Islet of Langerhans (tissue), 1 donor: ENCODE data around the gene HOXB7.

Source experiments
- FAIRE-seq: peaks from one replicate; lab custom pipeline; 2011; peaks lifted over from hg19 to GRCh38; lab: Jason Lieb, UNC

The HOXB7 gene

DNA sequence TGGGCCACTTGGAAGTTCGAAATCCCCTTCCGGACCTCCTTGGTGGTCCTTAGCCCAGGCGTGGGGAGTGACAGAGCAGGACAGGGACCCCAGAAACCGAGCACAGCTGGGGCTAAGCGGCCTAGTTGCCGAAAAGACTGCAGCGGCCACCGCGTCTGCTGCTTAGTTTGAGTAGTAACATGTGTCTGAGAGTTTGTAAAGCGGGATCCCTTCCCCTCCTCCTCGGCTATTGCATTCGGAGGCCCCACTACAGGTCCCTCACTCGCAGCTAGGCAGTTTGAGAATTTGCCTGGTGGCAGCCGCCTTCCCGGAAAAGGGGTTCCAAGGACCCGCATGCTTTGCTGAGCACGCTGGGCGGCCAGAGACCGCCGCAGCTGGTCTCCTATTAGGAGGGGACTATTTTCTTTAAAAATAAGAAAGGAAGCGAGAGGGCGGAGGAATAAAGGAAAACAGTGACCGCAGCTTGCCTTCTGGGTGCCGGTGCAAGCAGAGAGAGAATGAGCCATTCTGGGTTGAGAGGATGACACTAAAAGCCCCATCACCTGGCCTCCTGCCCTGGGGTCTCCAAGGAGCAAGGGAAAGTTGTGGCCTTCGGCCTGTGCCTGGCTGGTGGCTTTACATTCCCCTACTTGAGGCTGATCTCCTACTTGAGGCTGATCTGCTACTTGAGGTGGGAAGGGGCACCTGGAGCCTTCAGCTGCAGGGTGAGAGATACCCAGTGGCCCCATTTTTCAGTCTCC, 16.1 kb downstream of the HOXB7 start:
- FAIRE-seq = no peak

DNA sequence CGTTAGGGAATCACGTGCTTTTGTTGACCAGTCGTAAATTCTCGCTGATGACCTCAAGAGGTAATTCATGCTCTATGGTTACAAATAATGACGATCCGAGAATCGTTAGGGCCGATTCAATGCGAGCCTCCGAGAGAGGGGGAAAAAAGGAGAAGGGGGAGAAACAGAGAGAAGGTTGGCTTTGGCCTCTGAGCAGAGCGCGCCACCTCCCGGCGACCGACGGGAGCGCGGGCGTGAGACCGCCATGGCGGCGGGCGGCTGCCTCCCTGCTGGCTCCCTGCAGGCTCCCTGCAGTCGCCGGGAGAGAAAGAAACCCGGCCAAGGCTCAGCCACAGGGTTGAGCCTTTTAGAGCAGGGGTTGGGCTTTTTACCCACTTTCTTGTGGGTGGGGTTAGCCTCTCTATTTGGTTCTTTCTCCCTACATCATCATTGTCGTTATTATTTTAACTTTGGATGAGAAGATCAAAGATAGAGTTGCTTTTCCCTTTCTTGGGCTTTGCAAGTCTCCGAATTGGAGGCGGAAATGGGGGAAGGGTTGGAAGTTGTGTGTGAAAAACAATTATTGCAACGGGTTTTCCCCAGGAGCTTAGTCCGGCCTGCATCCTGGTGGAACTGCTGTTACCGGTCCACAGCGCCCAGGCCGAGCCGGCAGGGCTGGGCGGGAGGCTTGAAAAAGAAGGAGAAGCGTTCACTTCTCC, 16.8 kb downstream of the HOXB7 start:
- no peak for FAIRE-seq

DNA sequence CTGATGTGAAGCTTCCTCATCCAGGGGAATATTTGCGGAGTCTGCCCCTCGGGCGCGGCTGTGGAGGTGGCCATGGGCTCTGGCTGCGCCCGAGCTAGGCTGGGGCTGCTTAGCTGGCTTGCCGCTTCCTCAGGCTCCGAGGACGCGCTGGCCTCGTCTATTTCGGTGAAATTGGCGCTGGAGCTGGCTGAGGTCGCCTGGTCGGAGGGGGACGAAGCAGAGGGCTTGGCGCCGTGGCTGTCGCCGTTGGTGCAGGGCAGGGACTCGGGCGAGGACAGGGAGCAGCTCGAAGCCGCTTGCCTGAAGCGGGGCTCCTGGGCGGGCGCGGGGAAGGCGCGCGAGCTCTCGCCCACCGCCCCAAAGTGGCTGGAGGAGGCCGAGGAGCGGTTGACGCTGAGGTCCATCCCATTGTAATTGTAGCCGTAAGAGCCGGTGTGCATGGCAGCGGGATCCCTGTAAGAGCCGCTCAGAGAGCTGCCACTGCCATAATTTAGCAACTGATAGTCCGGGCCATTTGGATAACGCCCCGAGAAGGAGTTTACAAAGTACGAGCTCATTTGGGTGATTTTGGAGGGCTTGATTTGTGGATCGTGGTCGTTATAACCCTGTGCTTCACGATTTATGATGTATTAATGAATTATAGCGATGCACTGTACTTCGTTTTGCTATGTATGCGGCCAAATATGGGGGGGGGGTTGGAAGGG, 17.5 kb downstream of the HOXB7 start, which contains the start of gene HOXB5:
HOXB5 (minus strand) TSS at position 654 of the 704 bp plus-strand sequence; CDS start at position 557, 97 bp downstream.
- no peak for FAIRE-seq

DNA sequence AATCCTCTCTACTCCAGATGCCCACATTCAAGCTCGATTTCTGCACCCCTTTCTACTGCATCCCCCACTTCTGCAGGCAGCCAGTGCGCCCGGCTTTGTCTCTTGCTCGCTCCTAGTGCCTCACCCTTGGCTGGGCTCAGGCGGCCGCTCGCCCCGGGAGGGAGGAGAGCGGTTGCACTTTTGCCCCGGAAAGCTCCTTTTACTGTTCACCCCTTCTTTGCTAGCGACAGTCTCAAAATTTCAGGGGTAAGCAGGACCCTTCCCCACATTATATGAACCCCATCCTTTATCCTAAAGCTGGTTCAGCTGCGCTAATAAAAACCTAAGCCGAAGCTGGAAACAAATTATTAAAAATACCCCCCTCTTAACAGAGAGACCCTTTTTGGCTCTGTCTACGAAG, 18.2 kb downstream of the HOXB7 start:
- no peak for FAIRE-seq

DNA sequence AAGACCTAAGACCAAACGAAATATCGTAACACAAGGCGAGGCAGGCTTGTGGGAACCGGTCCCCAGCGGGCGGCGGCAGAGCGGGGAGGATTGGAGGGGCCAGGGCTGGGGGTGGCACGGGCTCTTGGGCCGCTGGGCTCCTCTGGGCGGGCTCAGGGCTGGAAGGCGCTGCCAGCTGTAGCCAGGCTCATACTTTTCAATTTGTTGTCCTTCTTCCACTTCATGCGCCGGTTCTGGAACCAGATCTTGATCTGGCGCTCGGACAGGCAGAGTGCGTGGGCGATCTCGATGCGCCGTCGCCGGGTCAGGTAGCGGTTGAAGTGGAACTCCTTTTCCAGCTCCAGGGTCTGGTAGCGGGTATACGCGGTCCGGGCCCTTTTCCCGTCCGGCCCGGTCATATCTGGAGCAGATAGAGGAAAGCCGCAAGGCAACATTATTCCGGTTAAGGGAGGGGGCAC, 18.7 kb downstream of the HOXB7 start:
- no peak for FAIRE-seq

DNA sequence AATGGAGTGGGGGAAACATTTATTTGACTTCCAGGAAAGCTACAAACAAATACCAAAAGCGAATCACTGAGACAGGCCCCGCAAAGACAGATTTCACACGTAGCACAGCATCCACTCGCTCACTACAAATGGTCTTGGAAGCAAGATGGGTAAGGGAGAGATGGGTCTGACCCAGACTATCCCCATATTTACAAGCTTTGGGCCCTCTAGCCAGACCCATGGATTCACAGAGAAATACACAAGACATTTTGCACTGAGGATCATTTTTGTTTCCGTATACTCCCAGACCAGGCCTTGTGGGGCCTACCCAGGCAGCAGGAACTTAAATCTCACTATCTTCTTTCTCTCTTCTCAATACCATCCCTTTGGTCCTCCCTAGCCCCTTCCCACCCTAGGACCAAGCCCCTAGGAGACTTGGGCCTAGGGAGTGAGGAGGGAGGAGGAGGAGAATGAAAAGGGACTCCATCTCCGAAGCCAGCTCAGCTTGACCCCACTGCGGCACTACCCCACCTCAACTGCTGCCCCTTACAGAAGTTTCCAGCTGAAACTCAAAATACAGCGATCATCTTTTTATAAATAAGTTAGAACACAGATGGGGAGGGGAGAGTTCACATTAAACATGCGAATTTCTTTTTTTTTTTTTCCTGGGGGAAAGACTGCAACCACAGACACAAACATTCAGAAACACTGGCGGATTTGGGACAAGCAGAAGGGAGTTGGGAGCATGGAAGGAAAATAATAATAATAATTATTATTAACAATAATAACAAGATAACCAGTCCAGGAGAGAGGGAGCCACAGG, 19.4 kb downstream of the HOXB7 start:
- FAIRE-seq = no peak

DNA sequence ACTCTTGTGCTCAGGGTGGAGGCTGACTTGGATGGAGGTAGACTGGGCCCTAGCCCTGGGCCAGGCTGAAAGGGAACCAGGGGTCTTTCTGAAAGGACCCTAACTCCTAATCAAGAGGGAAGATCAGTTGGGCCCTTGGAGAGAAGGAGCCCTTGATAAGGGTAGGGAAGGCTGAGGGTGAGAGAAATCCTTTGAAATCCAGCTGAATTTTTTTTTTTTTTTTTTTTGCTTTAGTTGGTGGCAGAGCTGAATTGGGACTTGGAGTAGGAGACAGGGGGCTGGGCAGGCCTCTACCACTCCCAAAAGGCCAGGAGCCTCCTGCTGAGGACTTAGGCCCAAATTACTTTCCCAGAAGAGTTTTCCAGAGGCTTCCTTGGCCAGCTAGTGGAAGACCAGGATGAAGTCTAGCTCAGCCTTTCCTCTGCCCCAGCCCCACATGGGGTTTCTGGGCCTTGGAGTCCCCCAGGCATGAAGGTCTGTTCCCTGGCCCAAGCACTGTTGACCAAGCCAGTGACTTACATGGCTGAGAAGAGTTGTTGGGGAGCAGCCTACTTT, 20.1 kb downstream of the HOXB7 start:
- no peak for FAIRE-seq

DNA sequence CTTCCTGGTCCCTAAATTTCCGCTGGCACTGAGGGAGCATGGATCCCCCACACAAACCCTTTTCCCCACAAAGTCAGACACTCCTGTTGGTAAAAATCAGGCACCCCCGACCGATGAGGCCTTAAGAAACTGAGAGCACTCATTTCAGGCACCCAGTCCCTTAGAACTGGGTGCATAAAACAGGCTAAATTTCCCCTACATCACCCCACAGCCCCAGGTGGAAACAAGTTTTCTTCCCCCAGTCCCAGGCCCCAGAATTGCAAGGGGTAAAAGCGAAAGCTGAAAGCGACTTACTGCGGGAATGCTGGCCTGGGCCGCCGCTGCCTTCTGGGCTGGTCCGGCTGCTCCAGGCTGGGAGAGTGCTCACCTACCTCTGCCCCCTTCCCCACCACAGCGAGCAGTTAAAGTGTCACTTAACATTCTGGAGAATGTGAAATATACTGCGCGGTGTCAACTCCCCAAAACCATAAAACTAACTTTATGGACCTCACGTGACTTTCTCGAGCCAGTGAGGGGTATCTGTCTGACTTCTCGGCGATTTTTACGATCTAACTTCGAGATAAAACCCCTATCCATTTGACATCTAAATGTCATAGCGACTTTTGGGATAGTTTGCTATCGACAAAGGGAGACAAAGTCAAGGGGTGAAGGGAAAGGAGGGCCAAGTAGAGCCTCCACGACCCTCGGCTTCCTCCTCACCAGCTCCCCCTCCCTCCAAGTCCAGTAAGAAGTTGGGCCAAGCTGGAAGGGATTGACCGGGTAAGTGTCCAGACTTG, 20.8 kb downstream of the HOXB7 start, which contains the start of gene HOXB3:
HOXB3 (minus strand) TSS at position 411 of the 776 bp plus-strand sequence. CDS start 37,767 bp downstream, outside the sequence.
- no peak for FAIRE-seq

DNA sequence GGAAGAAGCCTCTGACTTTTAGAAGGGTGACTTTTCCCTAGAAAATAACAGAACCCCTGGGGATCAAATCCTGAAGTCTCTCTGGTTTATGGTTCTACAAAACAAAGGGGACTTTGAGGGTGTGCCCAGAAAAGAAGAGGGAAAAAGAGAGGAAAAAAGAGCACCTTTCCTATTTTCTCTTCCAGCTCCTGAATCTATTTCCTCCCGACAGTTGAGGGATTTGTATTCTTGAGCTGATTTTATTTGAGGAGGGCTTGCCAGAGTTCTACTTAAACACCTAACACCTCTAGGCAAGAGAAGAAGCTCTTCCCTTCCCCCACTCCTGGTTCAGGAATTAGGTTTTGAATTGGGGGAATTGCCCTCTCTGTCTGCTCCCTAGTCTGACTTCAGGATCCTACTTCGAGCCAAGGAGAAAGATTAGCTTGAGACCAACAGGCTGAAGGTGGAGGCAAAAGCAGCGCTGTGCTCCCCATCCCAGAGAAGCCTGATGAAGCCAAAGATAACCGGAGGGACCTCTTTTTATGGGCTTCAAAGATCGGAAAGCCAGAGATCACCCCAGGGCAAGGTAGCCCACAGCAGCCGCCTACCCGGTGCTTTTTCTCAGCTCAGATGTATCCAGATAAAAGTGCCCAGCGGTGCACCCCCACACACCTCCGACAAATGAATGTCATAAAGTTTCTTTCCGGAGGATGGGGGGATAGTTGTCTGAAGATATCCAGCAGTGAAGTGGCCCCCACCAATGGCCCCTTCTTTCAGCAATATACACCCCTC, 21.6 kb downstream of the HOXB7 start:
- no peak for FAIRE-seq

DNA sequence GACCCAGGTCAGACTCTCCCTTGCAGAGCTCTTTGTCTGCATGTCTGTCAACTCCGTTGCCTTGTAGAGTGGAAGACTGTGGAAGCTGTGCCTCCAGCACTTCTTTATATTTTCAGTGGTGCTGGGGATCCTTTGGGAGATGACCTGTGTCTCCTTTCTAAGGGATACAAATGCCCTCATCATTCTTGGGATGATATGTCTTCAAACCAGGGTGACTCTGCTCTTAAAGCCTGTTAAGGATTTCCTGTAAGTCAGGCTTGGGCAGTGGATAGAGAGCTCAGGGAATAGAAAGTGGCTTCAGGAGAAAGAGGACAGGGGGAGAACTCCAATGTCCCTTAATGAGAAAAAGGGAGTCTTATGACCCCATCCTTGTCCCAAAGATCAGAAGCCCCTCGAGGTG, 22.3 kb downstream of the HOXB7 start:
- no peak for FAIRE-seq

DNA sequence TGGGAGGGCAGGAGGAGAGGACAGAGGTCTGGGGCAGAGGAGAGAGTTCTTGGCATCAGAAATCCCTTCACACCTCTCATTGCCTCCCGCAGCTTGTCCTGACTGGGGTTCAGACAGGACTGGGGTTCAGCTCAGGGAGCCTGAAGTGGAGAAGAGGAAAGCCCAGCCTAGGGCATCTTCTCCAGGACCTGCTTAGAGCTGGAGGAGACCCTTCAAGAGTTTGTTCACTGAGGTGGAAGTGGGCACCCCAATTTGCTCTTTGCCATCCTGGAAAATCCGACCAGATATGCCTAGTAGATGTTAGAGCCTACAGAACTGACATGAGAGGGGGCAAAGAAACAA, 22.8 kb downstream of the HOXB7 start:
- no peak for FAIRE-seq

DNA sequence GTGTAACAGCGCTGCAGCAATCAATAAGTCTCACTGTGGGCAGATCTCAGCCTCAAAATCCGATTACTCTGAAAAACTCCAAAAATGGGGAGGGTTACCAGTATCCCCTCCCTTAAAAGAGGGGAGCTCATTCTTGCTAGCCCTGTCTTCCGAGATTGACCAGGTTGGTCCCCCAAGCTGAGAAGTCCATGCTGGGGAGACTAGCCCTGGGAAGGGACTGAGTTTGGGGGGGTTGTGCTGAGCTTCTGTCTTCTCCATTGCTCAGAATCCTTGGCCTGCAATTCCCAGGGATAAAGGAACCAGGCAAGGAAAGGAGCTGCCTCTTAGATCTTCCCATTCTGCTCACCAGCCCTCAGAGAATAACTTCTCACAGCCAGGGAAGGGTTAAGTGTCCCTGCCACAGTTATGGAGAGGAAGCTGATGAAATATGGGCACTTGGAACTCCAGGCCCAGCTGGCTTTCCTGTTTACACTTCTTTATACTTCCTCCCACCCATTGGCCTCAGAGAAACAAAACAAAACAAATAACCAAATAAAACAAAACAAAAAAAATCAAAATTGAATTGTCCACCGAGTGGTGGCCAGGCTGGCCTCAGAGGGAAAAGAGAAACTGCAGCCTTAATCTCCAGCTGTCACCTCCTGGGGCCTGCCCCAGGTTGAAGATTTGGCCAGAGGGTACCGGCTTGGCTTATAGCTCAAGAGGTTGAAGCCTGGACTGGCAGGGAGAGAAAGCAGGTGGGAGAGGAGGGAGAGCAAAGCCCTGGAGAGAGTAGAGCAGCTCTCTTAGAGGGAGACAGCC, 23.3 kb downstream of the HOXB7 start:
- FAIRE-seq = no peak

DNA sequence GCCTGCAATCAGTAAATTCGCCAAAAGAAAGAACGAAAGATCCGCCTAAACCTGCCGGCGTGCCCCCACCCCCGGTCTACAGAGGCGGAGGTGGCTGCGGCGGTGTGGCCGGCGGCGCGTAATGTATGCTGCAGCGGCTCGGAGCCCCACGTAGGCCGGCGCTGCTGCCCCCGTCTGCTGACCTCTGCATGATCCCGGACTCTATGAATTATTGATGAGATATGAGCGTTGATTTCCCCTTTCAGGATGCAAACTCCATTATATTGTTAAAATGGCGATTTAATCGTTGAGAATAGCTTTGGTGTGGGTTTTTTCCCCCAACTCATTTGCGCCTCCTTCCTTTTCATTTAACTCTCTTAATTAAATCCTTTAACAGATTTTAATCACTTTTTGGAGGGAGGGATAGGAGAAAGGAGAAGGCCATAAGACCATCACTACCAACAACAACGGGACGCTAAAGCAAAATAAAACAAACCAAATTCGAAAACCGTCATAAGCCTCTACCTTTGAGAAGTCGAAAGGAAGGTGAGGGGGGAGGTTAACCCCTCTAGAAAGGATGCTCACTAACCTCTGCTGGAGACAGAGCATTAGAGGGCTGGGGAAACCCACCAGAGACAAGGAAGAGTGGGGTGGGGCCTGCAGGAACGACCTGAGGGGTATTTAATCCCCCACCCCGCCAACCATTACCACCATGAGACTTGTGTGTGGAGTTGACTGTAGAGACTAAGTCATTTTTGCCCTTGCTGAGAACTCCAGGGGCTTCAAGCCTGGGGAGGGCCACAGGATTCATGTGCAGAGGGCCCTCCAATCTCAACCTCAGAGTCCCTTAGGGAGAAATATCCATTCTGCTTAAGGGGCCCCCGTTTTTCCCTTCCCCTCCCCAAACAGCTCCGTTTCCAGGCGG, 24.2 kb downstream of the HOXB7 start:
- no peak for FAIRE-seq

DNA sequence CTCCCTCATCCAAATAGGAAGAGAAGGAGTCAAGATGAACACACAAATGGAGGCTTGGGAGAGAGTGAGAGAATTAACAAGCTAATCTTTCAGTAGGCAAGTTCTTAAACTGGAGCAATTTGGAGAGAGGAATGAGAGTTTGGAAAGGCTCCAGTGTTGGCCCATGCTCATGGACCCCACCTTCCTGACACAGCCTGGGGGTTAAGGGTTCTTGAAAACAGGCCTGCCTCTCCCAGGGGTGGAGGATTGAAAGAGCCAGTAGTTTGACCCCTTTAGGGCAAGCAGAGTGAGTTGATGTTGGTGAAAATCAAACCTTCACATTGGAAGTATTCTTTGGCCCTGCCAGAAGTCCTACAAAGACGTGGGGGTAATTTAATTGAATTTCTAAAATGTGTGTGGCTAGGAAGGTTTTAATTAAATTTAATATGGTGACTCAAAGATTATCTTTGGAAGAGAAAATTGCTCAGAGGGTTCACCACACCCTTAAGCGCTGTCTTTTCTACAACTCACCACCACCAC, 26.5 kb downstream of the HOXB7 start:
- FAIRE-seq = no peak

DNA sequence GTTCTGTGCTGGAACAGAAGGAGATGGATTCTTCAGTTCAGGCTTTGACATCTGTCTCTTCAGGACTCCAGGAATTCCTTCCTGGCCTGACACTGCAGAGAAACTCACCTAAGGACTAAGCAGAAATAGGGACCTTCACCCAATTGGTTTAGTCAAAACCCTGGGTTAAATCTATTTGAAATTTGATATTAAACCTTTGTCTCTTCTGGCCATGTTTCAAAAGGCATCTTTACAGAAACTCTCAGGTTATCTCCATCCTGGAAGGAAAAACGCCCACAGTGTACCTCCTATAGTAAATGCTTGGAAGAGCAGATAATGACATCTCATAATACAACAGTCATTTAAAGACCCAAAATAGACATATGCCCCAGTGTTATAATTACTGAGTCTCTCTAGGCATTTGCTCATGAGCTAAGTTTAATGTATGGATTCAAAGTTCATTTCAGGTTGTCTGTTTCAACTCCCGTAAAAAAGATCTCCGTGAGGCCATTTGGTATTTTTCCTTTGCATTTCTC, 27.1 kb downstream of the HOXB7 start:
- FAIRE-seq = no peak

DNA sequence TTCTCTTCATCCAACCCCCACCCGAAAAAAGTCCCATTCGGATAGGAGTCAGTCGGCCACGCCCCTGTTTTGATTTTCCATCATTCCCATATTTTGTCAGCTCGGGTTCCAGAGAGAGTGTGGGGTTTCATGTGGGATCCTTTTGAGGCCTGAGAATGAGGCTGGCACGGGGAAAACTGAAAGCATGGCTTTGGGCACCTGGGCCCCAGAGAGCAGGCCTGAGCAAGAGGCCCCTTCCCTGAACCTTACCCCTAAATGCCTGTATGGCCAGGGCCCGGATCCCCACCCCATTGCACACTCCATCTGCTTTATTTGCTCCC, 28.1 kb downstream of the HOXB7 start:
- FAIRE-seq = no peak

DNA sequence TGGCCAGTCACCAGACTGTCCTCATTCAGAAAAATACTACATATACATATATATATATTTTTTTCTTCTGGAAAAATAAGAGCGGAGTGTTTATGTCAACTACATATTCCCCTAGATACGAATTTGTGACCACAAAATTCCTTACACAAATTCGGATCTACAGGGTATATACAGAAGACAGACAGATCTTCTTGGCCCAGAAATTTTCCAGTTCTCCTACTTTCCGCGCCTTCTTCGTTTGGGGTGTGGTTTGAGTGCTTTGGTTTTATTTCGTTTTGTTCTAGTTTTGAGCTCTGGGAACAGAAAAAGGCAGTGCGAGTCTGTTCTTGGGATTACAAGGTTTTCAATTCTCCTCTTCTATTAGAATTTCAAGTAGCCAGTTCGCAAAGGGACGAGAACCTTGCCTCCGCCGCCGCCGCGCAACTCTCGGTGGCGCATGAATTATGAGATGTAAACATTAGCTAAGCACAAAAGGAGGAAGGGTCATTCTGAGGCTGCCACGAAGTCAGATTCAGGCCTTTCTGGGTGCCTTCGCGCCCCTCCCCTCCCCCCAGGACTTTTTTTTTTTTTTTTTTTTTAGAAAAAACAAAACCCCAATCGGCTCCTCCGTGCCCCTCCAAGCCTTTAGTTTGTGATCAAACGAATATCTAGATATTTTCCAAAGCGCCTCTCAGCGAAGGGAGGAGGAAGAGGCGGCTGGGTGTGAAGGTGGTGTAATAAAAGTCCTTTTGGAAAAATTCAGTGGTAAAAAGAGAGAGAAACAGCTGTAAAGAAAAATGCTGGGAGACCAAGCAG, 30.9 kb downstream of the HOXB7 start:
- FAIRE-seq = no peak

DNA sequence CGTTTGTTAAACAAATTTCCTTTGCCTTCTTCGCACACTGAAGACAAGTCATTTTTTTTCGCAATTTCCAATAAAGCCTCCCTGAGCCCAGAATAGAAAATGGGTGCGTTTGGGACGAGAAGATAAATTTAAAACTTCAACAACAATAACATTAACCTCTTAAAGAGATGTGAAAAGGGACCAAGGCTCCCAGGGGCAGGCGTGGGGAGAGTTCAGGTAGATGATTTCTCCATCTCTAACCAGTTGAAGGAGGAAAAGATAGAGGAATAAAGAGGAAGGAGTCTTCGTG, 31.4 kb downstream of the HOXB7 start:
- no peak for FAIRE-seq
